ENCODE results near the gene SZT2.

Gene SZT2

GRCh38 chr1:43389326-43390313 lies at the start of gene SZT2, which contains the start of gene MED8:
Gene SZT2, plus strand, starts transcription at chr1:43389899. Its CDS starts 70 bp downstream, at chr1:43389969.
Gene MED8, minus strand, starts transcription at chr1:43389800. Its CDS starts 36 bp downstream, at chr1:43389764.
- in situ Hi-C loops (cut with HindIII; ENCODE audit: low sequenced_read_pairs) = no loop called here

- in situ Hi-C loops (cut with HindIII; ENCODE audit: low sequenced_read_pairs) = no loop called here
Measured at GRCh38 chr1:43340559-43340958, 49.1 kb upstream of the SZT2 start.

- in situ Hi-C loops (cut with HindIII; ENCODE audit: low sequenced_read_pairs) = no loop called here
Measured at GRCh38 chr1:43344267-43344850, 45.3 kb upstream of the SZT2 start.

GRCh38 chr1:43345120-43345519 lies 44.6 kb upstream of the SZT2 start:
- in situ Hi-C loops (cut with HindIII; ENCODE audit: low sequenced_read_pairs) = no loop called here

GRCh38 chr1:43346636-43347035 lies 43.1 kb upstream of the SZT2 start:
- in situ Hi-C loops (cut with HindIII; ENCODE audit: low sequenced_read_pairs) = no loop called here

GRCh38 chr1:43348343-43348808 lies 41.3 kb upstream of the SZT2 start:
- in situ Hi-C loops (cut with HindIII; ENCODE audit: low sequenced_read_pairs) = no loop called here

GRCh38 chr1:43348809-43349593 lies 40.7 kb upstream of the SZT2 start:
- in situ Hi-C loops (cut with HindIII; ENCODE audit: low sequenced_read_pairs) = no loop called here

- in situ Hi-C loops (cut with HindIII; ENCODE audit: low sequenced_read_pairs) = no loop called here
Measured at GRCh38 chr1:43349594-43350306, 39.9 kb upstream of the SZT2 start.

GRCh38 chr1:43350976-43351375 lies 38.7 kb upstream of the SZT2 start:
- in situ Hi-C loops (cut with HindIII; ENCODE audit: low sequenced_read_pairs) = no loop called here

- in situ Hi-C loops (cut with HindIII; ENCODE audit: low sequenced_read_pairs) = no loop called here
Measured at GRCh38 chr1:43351421-43352350, 38.0 kb upstream of the SZT2 start.

- in situ Hi-C loops (cut with HindIII; ENCODE audit: low sequenced_read_pairs) = no loop called here
Measured at GRCh38 chr1:43352351-43352705, 37.4 kb upstream of the SZT2 start.

- in situ Hi-C loops (cut with HindIII; ENCODE audit: low sequenced_read_pairs) = no loop called here
Measured at GRCh38 chr1:43352881-43353280, 36.8 kb upstream of the SZT2 start.

- in situ Hi-C loops (cut with HindIII; ENCODE audit: low sequenced_read_pairs) = no loop called here
Measured at GRCh38 chr1:43354471-43354870, 35.2 kb upstream of the SZT2 start.

GRCh38 chr1:43354936-43355335 lies 34.8 kb upstream of the SZT2 start:
- in situ Hi-C loops (cut with HindIII; ENCODE audit: low sequenced_read_pairs) = no loop called here

- in situ Hi-C loops (cut with HindIII; ENCODE audit: low sequenced_read_pairs) = no loop called here
Measured at GRCh38 chr1:43357251-43357650, 32.4 kb upstream of the SZT2 start.

GRCh38 chr1:43358121-43358745 lies 31.5 kb upstream of the SZT2 start:
- in situ Hi-C loops (cut with HindIII; ENCODE audit: low sequenced_read_pairs) = no loop called here

- in situ Hi-C loops (cut with HindIII; ENCODE audit: low sequenced_read_pairs) = no loop called here
Measured at GRCh38 chr1:43358746-43359693, 30.7 kb upstream of the SZT2 start, which contains the start of gene CDC20. Gene CDC20, plus strand, starts transcription at chr1:43358981. Its CDS starts 235 bp downstream, at chr1:43359216.

- in situ Hi-C loops (cut with HindIII; ENCODE audit: low sequenced_read_pairs) = no loop called here
Measured at GRCh38 chr1:43359696-43360095, 30.0 kb upstream of the SZT2 start.
